Tongue (tissue), 2 donors: Measurements from ENCODE around the gene COL26A1. TPM values are rescaled to one million over a fixed set of nuclear protein-coding genes. Genes with fewer than 3 reads are reported as not detected.
A peak's percentile ranks its signal among the peaks of the same experiment; 100 is the strongest.
"Not testable (repeated sequence)": the region's sequence is repeated elsewhere in the genome, so short reads cannot be mapped to it uniquely, and the experiment has no call there.

ENCODE experiments used
- DNase-seq: peaks from one replicate; pipeline ENCODE4 v3.0.0-alpha.2; 2015
- total RNA-seq: library from RNA; depleted of rRNA; stranded (reverse); fragments of >200 nt; gene quantifications from one replicate; pipeline ENCODE4 v1.2.3, GENCODE V29; 2014

The COL26A1 gene
- total RNA-seq, 1 donor from 2014 or later, result 1.6 TPM

- peak; percentile 37 for DNase-seq
These were observed 39.6 kb downstream of the COL26A1 start for GRCh38 chr7:101402081-101402779.

DNA sequence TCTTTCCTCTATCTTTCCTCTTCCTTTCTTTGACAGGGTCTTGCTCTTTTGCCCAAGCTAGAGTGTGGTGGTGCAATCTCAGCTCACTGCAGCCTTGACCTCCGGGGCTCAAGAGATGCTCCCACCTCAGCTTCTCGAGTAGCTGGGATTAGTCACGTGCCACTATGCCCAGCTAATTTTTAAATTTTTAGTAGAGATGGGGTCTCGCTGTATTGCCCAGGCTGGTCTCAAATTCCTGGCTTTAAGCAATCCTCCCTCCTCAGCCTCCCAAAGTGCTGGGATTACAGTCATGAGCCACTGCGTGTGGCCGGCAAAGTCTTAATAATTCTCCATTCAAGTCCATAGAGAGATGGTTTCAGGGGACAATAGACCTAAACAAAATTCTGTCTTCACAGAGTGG is 40.2 kb downstream of the COL26A1 start:
- DNase-seq, result no peak

DNA sequence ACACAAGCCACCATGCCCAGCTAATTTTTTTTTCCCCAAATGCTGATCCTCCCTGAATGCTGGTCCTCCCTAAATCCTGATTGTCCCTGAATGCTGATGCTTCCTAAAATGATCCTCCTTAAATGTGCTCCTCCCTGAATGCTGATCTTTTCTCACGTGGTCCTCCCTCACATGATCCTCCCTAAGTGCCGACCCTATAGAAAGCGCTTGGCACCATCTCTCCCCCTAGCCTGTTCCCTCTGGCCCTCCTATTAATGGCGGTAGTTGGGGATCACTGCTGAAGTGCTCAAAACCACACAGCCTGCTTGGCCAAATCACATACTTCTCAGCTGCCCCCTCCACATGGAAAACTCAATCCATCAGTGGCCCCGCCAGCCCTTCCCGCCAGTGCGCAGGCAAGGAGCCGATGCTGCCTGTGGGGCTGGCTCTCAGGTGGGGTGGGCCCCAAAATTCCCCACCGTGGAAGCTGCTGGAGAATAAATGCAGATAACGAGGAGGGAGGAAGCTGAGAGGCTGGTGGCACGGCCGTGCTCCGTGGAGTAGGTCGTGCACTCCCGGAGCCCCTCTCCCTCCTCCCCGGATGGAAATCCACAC is 42.9 kb downstream of the COL26A1 start:
- DNase-seq, result no peak

DNA sequence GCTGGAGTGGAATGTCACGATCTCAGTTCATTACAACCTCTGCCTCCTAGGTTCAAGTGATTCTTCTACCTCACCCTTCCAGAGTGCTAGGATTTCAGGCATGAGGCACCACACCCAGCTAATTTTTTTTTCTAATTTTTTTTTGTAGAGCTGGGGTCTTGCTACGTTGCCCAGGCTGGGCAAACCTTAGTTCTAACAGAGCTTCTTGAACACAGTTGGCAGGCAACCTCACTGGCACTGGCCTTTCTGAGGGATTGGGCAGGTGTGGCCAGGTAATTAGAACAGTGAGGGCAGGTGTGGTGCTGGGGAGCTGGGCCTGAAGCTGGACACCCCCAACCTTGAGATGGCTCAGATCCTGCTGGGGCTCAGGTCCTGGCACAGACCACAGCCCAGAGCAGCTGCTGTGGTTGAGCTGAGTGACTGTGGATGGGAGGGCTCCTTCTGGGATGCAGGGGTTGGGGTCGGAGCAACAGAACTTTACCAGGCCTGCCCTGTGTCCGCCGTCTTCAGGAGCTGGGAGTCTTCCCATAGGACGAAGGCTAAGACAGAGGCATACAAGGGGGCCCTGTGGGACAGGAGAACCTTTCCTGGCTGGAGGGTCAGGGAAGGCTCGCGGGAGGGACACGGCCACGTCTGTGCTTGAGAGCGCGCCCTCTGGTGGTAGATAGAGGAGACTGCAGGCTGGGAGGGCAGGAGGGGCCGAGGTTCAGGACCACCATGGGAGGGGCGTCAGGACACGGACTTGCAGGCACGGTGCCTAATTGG is 48.2 kb downstream of the COL26A1 start:
- DNase-seq, result peak; percentile 74

DNA sequence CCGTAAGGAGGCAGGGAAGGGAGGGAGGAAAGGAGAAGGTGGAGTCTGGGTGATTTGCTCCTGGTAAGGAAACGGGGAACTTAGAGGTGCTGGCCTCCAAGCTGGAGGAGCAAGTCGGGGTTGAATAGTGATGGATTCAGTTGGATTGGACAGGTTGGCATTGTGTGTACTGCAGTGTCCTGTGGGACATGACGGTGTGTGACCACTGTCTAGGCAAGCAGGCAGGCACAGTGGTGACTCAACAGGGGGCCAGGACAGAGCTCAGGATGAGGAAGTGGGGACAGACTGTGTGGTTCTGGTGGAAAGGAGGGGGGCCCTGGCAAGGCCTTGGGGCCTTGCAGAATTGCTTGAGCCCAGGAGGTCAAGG is 48.8 kb downstream of the COL26A1 start:
- no peak for DNase-seq

- no peak for DNase-seq
These were observed 50.3 kb downstream of the COL26A1 start for GRCh38 chr7:101412976-101413375.

GRCh38 chr7:101418694-101419093 is 56.0 kb downstream of the COL26A1 start:
- DNase-seq, result no peak

DNA sequence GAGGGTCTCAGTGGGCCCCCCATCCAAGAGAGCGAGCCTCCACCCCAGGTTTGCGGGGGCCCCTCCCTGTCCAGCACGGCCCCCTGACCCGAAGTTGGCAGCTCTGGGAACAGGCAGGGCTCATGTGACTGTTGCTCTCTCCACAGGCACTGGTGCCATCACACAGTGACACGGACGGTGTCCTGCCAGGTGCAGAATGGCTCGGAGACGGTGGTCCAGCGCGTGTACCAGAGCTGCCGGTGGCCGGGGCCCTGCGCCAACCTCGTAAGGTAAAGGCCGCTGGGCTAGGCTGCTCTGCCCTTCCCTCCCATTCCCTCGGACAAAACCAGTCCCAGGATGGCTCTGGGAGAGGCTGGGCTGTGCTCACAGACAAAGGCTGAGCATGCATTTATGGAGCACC is 57.2 kb downstream of the COL26A1 start:
- DNase-seq, result no peak

DNA sequence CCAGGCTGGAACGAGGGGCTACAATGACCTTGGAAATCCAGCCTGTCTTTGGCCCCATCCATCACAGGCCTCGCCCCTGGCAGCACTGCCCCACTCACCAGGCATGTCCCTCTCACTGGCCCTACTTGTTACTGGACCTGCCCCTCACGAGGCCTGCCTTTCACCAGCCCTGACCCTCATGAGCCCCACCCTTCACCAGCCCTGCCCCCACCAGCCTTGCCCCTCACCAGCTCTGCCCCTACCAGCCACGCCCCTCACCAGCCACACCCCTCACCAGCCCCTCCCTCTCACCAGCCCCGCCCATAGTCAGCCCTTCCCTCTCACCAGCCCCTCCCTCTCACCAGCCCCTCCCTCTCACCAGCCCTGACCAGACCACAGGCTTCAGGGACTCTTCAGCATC is 57.8 kb downstream of the COL26A1 start:
- DNase-seq, result no peak

DNA sequence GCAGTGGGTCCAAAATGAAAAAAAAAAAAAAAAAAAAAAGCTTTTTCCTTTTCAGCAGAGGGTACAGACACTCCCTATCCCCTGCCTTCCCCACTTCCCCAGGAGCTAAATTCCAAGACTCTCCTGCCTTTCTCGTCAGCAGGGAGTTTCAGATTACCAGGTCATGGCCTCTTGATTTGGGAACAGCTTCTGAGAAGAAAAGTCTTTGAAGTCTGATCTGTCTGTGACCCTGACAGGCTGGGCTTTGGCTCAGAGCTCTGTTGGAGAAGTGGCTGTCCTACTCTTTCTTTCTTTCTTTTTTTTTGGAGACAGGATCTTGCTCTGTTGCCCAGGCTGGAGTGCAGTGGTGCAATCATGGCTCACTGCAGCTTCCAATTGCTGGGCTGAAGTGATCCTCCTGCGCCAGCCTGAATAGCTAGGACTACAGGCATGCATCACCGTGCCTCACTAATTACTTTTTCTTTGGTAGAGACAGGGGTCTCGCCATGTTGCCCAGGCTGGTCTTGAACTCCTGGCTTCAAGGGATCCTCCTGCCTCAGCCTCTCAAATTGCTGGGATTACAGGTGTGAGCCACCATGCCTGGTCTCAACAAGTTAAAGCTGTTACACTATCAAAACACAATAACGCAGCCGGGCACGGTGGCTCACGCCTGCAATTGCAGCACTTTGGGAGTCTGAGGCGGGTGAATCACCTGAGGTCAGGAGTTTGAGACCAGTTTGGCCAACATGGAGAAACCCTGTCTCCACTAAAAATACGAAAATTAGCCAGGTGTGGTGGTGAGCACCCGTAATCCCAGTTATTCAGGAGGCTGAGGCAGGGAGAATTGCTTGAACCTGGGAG is 59.9 kb downstream of the COL26A1 start:
- no peak for DNase-seq

DNA sequence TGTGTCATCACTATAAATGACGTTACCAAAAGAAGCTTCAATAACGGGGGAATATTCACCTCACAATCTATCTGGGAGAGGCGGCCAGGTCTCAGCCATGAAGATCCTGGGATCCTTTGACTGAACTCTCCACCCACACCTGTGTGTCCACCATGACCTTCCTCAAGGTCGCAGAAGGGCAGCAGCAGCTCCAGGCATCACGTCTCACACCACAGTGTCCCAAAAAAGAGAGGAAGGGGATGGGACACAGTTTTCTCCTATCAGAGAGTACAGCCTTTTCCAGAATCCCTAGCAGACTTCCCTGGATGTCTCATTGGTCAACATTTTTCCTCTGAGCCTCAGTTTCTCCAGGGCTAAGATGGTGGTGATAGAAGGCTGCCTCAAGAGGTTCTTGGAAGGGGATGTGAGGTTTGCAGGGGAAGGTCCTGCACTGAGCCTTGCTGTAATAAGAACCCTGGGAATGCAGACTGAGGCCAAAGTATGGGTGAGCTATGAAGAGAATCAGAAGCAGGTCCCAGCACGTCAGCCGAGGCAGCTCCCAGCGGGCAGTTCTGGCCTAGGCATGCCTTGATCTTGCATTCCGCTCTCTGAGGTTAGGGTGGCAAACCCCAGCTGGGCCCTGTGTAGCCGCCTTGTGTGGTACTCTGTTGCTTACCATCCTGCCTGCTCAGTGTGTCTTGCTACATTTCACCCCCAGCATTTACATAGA is 63.8 kb downstream of the COL26A1 start:
- no peak for DNase-seq

GRCh38 chr7:101428093-101428866 is 65.6 kb downstream of the COL26A1 start:
- DNase-seq, result no peak

GRCh38 chr7:101432316-101432715 is 69.6 kb downstream of the COL26A1 start:
- DNase-seq, result no peak

DNA sequence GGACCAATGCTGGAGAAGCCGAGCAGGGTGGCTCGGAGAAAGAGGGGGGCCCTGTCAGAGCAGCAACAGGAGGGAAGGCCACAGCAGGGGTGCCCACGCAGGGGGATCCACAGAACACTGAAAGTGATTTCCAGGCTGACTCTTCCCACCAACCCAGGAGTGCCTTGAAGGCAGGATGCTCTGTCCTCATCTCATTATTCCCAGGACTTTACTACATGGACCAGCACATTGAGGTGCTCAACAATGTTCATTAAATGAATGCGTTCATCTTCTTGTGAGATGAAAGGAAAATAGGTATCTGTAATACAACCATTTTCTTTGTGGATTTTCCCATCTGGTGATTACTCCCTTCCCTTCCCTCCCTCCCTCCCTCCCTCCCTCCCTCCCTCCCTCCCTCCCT is 71.0 kb downstream of the COL26A1 start:
- DNase-seq, result no peak

DNA sequence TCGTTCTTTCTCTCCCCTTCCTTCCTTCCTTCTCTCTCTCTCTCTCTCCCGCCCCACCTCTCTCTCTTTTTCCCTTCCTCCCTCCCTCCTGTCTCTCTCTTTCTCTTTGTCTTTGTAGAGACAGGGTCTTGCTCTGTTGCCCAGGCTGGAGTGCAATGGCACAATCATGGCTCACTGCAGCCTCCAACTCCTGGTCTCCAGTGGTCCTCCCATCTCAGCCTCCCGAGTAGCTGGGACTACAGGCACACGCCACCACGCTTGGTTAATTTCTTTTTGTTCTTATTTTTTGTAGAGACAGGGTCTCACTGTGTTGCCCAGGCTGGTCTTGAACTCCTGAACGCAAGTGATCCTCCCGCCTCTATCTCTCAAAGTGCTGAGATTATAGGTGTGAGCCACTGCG is 71.5 kb downstream of the COL26A1 start:
- not testable (repeated sequence) for DNase-seq

- no peak for DNase-seq
These were observed 73.0 kb downstream of the COL26A1 start for GRCh38 chr7:101435461-101436220.

DNA sequence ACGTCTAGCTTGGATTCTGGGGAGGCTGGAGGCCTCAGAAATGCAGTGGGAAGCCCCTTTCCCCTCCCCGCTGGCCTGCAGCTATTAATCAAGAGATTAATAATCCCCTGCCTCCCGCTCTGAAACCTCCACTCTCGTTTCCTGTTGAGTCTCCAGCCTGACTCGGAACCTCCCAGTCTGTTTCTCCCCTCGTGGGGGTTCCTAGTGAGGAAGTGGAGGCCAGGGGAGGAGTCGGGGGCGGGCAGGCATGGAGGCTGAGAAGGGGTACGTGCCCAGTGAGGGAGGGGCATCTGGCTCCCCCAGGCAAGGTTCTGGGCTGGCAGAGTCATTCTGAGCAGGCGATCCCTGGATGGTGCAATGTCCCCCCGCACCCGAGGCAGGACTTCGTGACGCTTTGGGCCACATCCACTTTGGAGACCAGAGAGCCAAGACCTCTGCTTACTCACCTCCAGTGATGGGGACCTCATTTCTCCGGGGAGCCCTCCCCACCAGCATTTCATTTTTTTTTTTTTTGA is 73.6 kb downstream of the COL26A1 start:
- no peak for DNase-seq

DNA sequence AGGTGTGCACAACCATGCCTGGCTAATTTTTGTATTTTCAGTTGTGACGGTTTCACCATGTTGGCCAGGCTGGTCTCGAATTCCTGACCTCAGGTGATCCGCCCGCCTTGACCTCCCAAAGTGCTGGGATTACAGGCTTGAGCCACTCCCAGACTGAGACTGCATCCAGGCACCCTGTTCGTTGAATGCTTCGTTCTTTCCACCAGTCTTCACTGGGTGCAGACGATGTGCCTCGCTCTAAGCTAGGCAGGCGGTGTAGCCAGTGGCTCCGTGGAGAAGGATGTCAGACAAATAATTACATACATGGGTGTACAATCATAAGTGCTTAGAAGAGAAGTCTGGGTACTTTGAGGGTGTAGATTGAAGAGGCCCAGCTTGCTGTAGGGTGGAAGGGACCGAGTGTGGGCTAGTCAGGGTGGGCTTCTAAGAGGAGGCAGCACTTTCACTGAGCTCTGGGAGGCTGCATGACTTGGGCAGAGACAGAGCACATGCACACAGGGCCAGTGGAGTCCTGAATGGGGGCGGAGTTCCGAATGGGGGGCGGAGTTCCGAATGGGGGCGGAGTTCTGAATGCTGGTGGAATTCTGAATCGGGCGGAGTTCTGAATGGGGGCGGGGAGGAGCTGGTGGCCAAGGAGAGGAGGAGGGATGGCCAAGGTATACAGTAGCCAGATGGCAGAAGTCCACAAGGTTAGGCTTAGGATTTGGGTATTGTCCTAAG is 74.3 kb downstream of the COL26A1 start:
- no peak for DNase-seq

DNA sequence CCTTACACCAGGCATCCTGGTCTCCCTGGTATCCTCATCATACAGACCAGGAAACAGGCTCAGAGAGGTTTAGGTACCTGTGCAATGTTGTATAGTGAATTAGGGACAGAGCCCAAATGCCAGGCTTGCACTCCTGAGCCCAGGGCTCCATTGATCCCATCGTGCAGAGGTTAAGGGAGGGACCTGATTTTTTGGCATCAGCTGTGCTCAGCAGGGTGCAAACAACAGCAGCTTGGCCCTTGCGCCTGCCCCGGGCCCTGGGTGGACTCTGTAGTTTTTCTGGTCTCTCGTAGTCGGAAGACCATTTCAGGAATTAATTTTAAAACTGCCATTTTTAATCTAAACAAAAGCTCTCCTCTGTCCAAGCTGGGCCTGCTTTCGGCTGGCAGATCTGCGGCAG is 79.2 kb downstream of the COL26A1 start:
- no peak for DNase-seq
